ELF-1 (cell line): ENCODE measurements around the gene APOA4.
A peak's percentile ranks its signal among the peaks of the same experiment; 100 is the strongest.
"Not testable (repeated sequence)": the region's sequence is repeated elsewhere in the genome, so short reads cannot be mapped to it uniquely, and the experiment has no call there.

ENCODE experiments used
- DNase-seq: peaks from one replicate; pipeline ENCODE4 v3.0.0-alpha.2; 2016; ENCODE audit warnings: low read depth, low spot score

APOA4 gene

GRCh38 chr11:116849060-116849459, 26.0 kb upstream of the APOA4 start:
- no peak for DNase-seq

GRCh38 chr11:116847612-116848011, 24.5 kb upstream of the APOA4 start:
- DNase-seq: no peak

- no peak for DNase-seq
Observed at GRCh38 chr11:116844722-116845121, 21.6 kb upstream of the APOA4 start.

- no peak for DNase-seq
Observed at GRCh38 chr11:116843661-116844060, 20.6 kb upstream of the APOA4 start.

- DNase-seq: no peak
Observed at GRCh38 chr11:116842909-116843308, 19.8 kb upstream of the APOA4 start.

- no peak for DNase-seq
Observed at GRCh38 chr11:116842117-116842516, 19.0 kb upstream of the APOA4 start.

- DNase-seq: no peak
Observed at GRCh38 chr11:116840746-116841296, 17.7 kb upstream of the APOA4 start.

- DNase-seq: no peak
Observed at GRCh38 chr11:116840224-116840745, 17.2 kb upstream of the APOA4 start.

- DNase-seq: no peak
Observed at GRCh38 chr11:116838321-116839084, 15.4 kb upstream of the APOA4 start.

- DNase-seq: no peak
Observed at GRCh38 chr11:116837231-116838091, 14.4 kb upstream of the APOA4 start, which contains the start of gene APOA1. TSS of gene APOA1 (minus strand) at chr11:116837622. CDS start at chr11:116837387, 235 bp downstream.

GRCh38 chr11:116836632-116836991, 13.5 kb upstream of the APOA4 start:
- DNase-seq: no peak

- DNase-seq: peak; percentile 95
Observed at GRCh38 chr11:116835791-116836631, 12.9 kb upstream of the APOA4 start.

- DNase-seq: no peak
Observed at GRCh38 chr11:116835042-116835772, 12.1 kb upstream of the APOA4 start.

GRCh38 chr11:116834535-116835041, 11.5 kb upstream of the APOA4 start:
- not testable (repeated sequence) for DNase-seq

- no peak for DNase-seq
Observed at GRCh38 chr11:116833816-116834534, 10.9 kb upstream of the APOA4 start.

GRCh38 chr11:116833491-116833815, 10.3 kb upstream of the APOA4 start:
- DNase-seq: no peak

- DNase-seq: no peak
Observed at GRCh38 chr11:116832350-116833290, 9.5 kb upstream of the APOA4 start.

- DNase-seq: no peak
Observed at GRCh38 chr11:116831790-116832349, 8.8 kb upstream of the APOA4 start.
